Measurements from ENCODE around the gene FSTL4. TPM values are rescaled to one million over a fixed set of nuclear protein-coding genes. Genes with fewer than 3 reads are reported as not detected.

The FSTL4 gene
- total and polyA plus RNA-seq, 2 donors: 0.99 to 1.2 TPM

DNA sequence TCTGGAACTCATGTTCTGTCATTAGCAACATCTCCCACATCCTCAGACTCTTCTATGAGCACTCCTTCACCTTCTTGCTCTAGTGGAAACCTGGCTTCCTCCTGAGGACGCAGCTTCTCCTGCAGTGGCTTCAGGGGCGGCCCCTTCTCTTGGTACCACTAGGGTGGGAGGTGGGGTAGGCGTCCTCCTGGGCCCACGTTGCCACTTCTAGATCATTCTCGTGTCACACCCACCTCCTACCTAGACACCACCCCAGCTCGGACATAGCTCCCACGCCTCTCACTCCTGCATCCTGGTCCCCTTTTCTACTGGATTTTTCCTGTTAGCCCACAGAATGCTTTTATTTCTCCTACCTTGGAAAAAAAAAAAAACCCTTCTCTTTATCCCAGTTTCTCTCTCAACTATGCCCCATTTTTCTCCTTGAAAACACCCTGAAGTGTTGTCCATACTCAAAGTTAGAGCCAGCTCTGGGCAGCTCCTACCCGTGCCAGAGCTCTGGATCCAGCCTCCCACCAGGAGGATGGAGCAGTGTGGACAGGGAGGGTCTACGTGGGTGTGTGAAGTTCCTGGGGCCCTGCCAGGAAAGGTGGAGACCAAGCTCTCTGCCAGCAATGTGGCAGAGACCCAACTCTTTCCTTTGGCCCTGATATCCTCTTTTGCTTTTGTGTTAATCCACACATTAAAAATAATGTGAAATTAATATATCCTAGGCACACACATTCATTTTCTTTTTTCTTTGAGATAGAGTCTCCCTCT is 381.3 kb downstream of the FSTL4 start:
- WGBS: 85% methylated on average over 9 of the region's 9 CpGs
- no peaks in the 10 kb centered on the region for H3K27me3 ChIP-seq (ENCODE audit: control insufficient read depth in 2 of 2, insufficient read depth in 1 of 2, low read length in 1 of 2)
- peaks cover 0 to 3% of the 10 kb centered on the region in 2 donors for H3K9me3 ChIP-seq (ENCODE audit: control insufficient read depth in 2 of 2, insufficient read depth in 1 of 2, low read length in 1 of 2)
- no peak for DNase-seq (ENCODE audit: low read depth in 6 of 9, low spot score in 9 of 9)
- H3K36me3 ChIP-seq (ENCODE audit: control insufficient read depth in 2 of 2, insufficient read depth in 2 of 2, low read length in 1 of 2): no peaks in the 10 kb centered on the region
- no peak overlapping the region for H3K4me3 ChIP-seq (ENCODE audit: low read length in 2 of 2)
- no peaks in the 10 kb centered on the region for H3K4me1 ChIP-seq (ENCODE audit: control insufficient read depth in 2 of 2, insufficient read depth in 2 of 2, low read length in 2 of 2)
- H3K27ac ChIP-seq (ENCODE audit: low read depth in 1 of 2, low read length in 1 of 2): no peak overlapping the region

GRCh38 chr5:133229931-133230664 is 382.2 kb downstream of the FSTL4 start:
- no peak for DNase-seq (ENCODE audit: low read depth in 6 of 9, low spot score in 9 of 9)
- H3K9me3 ChIP-seq (ENCODE audit: control insufficient read depth in 2 of 2, insufficient read depth in 1 of 2, low read length in 1 of 2): peaks cover 0 to 3% of the 10 kb centered on the region in 2 donors
- H3K4me1 ChIP-seq (ENCODE audit: control insufficient read depth in 2 of 2, insufficient read depth in 2 of 2, low read length in 2 of 2): no peaks in the 10 kb centered on the region
- H3K27me3 ChIP-seq (ENCODE audit: control insufficient read depth in 2 of 2, insufficient read depth in 1 of 2, low read length in 1 of 2): no peaks in the 10 kb centered on the region
- no peaks in the 10 kb centered on the region for H3K36me3 ChIP-seq (ENCODE audit: control insufficient read depth in 2 of 2, insufficient read depth in 2 of 2, low read length in 1 of 2)
- no peak overlapping the region for H3K27ac ChIP-seq (ENCODE audit: low read depth in 1 of 2, low read length in 1 of 2)
- no peak overlapping the region for H3K4me3 ChIP-seq (ENCODE audit: low read length in 2 of 2)
- WGBS: 95% methylated on average over 8 of the region's 8 CpGs

DNA sequence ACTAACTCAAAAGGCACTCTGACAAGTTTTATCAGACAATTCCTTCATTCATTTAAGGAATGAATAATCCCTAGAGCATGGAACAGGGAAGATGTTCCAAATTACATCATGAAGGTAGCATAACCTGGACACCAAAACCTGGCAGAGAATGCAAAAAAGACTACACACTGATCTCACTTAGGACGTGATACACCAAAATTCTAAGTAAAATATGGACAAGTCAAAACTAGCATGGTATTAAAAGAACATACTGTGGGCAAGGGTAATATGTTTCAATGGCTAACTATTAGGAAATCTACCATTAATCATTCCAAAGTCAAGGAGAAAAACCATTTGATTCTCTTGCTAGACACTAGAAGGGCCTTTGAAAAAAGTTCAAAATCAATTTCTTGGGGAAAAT is 384.0 kb downstream of the FSTL4 start:
- H3K36me3 ChIP-seq (ENCODE audit: control insufficient read depth in 2 of 2, insufficient read depth in 2 of 2, low read length in 1 of 2): no peaks in the 10 kb centered on the region
- no peak for DNase-seq (ENCODE audit: low read depth in 6 of 9, low spot score in 9 of 9)
- no peak overlapping the region for H3K27ac ChIP-seq (ENCODE audit: low read depth in 1 of 2, low read length in 1 of 2)
- H3K27me3 ChIP-seq (ENCODE audit: control insufficient read depth in 2 of 2, insufficient read depth in 1 of 2, low read length in 1 of 2): no peaks in the 10 kb centered on the region
- H3K4me3 ChIP-seq (ENCODE audit: low read length in 2 of 2): no peak overlapping the region
- no peaks in the 10 kb centered on the region for H3K9me3 ChIP-seq (ENCODE audit: control insufficient read depth in 2 of 2, insufficient read depth in 1 of 2, low read length in 1 of 2)
- H3K4me1 ChIP-seq (ENCODE audit: control insufficient read depth in 2 of 2, insufficient read depth in 2 of 2, low read length in 2 of 2): no peaks in the 10 kb centered on the region
- WGBS: 98% methylated on average over 1 of the region's 1 CpG

- Histone ChIP-seq H3K4me3 (ENCODE audit: low read length in 2 of 2) (no peak overlapping the region), H3K9me3 (ENCODE audit: control insufficient read depth in 2 of 2, insufficient read depth in 1 of 2, low read length in 1 of 2) (no peaks in the 10 kb centered on the region), H3K27me3 (ENCODE audit: control insufficient read depth in 2 of 2, insufficient read depth in 1 of 2, low read length in 1 of 2) (no peaks in the 10 kb centered on the region), H3K27ac (ENCODE audit: low read depth in 1 of 2, low read length in 1 of 2) (no peak overlapping the region), H3K36me3 (ENCODE audit: control insufficient read depth in 2 of 2, insufficient read depth in 2 of 2, low read length in 1 of 2) (no peaks in the 10 kb centered on the region), H3K4me1 (ENCODE audit: control insufficient read depth in 2 of 2, insufficient read depth in 2 of 2, low read length in 2 of 2) (no peaks in the 10 kb centered on the region)
- DNase-seq (ENCODE audit: low read depth in 6 of 9, low spot score in 9 of 9): no peak
- 97% methylated on average over 6 of the region's 6 CpGs for WGBS
These were observed 384.4 kb downstream of the FSTL4 start for GRCh38 chr5:133227897-133228296.

GRCh38 chr5:133227082-133227481 is 385.3 kb downstream of the FSTL4 start:
- 85% methylated on average over 3 of the region's 3 CpGs for WGBS
- H3K4me1 ChIP-seq (ENCODE audit: control insufficient read depth in 2 of 2, insufficient read depth in 2 of 2, low read length in 2 of 2): no peaks in the 10 kb centered on the region
- H3K9me3 ChIP-seq (ENCODE audit: control insufficient read depth in 2 of 2, insufficient read depth in 1 of 2, low read length in 1 of 2): no peaks in the 10 kb centered on the region

GRCh38 chr5:133226186-133226585 is 386.2 kb downstream of the FSTL4 start:
- H3K9me3 ChIP-seq (ENCODE audit: control insufficient read depth in 2 of 2, insufficient read depth in 1 of 2, low read length in 1 of 2): no peaks in the 10 kb centered on the region
- 84% methylated on average over 1 of the region's 1 CpG for WGBS
- H3K36me3 ChIP-seq (ENCODE audit: control insufficient read depth in 2 of 2, insufficient read depth in 2 of 2, low read length in 1 of 2): no peaks in the 10 kb centered on the region
- no peaks in the 10 kb centered on the region for H3K27me3 ChIP-seq (ENCODE audit: control insufficient read depth in 2 of 2, insufficient read depth in 1 of 2, low read length in 1 of 2)
- no peaks in the 10 kb centered on the region for H3K4me1 ChIP-seq (ENCODE audit: control insufficient read depth in 2 of 2, insufficient read depth in 2 of 2, low read length in 2 of 2)
- H3K27ac ChIP-seq (ENCODE audit: low read depth in 1 of 2, low read length in 1 of 2): no peak overlapping the region
- no peak overlapping the region for H3K4me3 ChIP-seq (ENCODE audit: low read length in 2 of 2)
- DNase-seq (ENCODE audit: low read depth in 6 of 9, low spot score in 9 of 9): no peak

More at GRCh38 chr5:133227082-133227481, 385.3 kb downstream of the FSTL4 start:
- H3K36me3 ChIP-seq (ENCODE audit: control insufficient read depth in 2 of 2, insufficient read depth in 2 of 2, low read length in 1 of 2): no peaks in the 10 kb centered on the region
- no peak overlapping the region for H3K4me3 ChIP-seq (ENCODE audit: low read length in 2 of 2)
- DNase-seq (ENCODE audit: low read depth in 6 of 9, low spot score in 9 of 9): no peak
- no peak overlapping the region for H3K27ac ChIP-seq (ENCODE audit: low read depth in 1 of 2, low read length in 1 of 2)
- H3K27me3 ChIP-seq (ENCODE audit: control insufficient read depth in 2 of 2, insufficient read depth in 1 of 2, low read length in 1 of 2): no peaks in the 10 kb centered on the region

DNA sequence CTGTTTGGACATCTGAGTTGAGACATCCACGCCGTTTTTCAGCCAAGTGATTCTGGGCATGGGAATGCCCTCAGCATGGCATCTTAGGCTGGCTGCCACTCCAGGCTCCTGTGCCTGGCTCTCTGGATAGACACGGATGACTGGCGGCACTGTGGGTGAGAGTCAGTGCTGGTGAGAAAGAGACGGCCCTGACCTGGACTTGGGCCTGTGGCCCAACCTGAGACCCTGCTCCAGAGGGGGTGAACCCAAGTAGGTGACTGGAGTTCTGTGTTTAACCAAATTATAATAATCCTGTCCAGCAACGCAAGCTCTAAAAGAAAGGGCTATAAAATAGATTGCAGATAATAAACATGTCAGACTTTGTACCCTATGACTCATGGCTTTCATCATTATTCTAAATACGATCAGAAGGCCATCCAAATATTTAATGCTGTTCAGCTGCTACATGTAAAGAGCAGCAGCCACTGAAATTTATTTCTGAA is 386.6 kb downstream of the FSTL4 start:
- Histone ChIP-seq H3K4me1 (ENCODE audit: control insufficient read depth in 2 of 2, insufficient read depth in 2 of 2, low read length in 2 of 2) (no peaks in the 10 kb centered on the region), H3K9me3 (ENCODE audit: control insufficient read depth in 2 of 2, insufficient read depth in 1 of 2, low read length in 1 of 2) (no peaks in the 10 kb centered on the region), H3K27ac (ENCODE audit: low read depth in 1 of 2, low read length in 1 of 2) (no peak overlapping the region), H3K4me3 (ENCODE audit: low read length in 2 of 2) (no peak overlapping the region), H3K36me3 (ENCODE audit: control insufficient read depth in 2 of 2, insufficient read depth in 2 of 2, low read length in 1 of 2) (no peaks in the 10 kb centered on the region), H3K27me3 (ENCODE audit: control insufficient read depth in 2 of 2, insufficient read depth in 1 of 2, low read length in 1 of 2) (no peaks in the 10 kb centered on the region)
- 98% methylated on average over 7 of the region's 7 CpGs for WGBS
- no peak for DNase-seq (ENCODE audit: low read depth in 6 of 9, low spot score in 9 of 9)

DNA sequence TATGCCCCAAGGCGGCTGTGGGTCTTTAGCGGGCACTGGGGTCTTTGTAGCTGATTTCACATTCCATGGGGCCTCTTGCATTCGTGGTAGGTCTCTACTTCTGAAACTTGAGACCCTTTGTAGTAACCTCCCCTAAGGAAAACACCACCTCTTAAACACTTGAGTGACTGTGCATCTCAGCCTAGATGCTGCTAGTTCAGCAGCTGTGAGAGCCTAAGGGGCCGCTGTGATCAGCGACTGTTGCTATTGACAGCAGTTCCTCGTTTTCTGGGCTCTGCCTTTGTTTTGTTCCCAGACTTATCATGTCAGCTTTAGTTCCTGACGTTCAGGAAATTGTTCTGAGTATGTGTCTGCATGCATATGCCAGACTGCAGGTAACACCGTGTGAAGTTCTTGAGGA is 389.4 kb downstream of the FSTL4 start:
- DNase-seq (ENCODE audit: low read depth in 6 of 9, low spot score in 9 of 9): no peak
- Histone ChIP-seq H3K4me1 (ENCODE audit: control insufficient read depth in 2 of 2, insufficient read depth in 2 of 2, low read length in 2 of 2) (no peaks in the 10 kb centered on the region), H3K4me3 (ENCODE audit: low read length in 2 of 2) (no peak overlapping the region), H3K27me3 (ENCODE audit: control insufficient read depth in 2 of 2, insufficient read depth in 1 of 2, low read length in 1 of 2) (no peaks in the 10 kb centered on the region), H3K36me3 (ENCODE audit: control insufficient read depth in 2 of 2, insufficient read depth in 2 of 2, low read length in 1 of 2) (no peaks in the 10 kb centered on the region), H3K27ac (ENCODE audit: low read depth in 1 of 2, low read length in 1 of 2) (no peak overlapping the region), H3K9me3 (ENCODE audit: control insufficient read depth in 2 of 2, insufficient read depth in 1 of 2, low read length in 1 of 2) (no peaks in the 10 kb centered on the region)
- 59% methylated on average over 8 of the region's 8 CpGs for WGBS

DNA sequence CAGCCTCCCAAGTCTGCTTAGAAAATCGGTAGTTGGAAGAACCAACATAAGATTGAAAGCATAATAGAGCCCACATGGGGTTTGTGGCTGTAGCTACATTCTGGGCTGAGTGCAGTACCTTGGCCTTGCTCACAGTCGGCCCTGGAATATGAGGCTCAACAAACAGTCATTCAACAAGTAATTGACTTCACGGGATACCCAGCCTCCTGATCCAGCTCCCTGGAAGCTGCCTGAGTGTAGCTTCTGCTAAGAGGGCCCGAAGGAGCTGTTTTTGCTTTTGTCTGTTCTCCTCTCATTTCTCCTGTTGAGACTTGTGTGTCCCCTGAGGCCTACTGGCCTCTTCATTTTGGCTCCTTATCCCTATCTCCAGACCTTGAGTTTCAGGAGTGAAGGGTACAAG is 389.8 kb downstream of the FSTL4 start:
- no peaks in the 10 kb centered on the region for H3K4me1 ChIP-seq (ENCODE audit: control insufficient read depth in 2 of 2, insufficient read depth in 2 of 2, low read length in 2 of 2)
- no peak overlapping the region for H3K27ac ChIP-seq (ENCODE audit: low read depth in 1 of 2, low read length in 1 of 2)
- H3K9me3 ChIP-seq (ENCODE audit: control insufficient read depth in 2 of 2, insufficient read depth in 1 of 2, low read length in 1 of 2): no peaks in the 10 kb centered on the region
- no peak for DNase-seq (ENCODE audit: low read depth in 6 of 9, low spot score in 9 of 9)
- no peak overlapping the region for H3K4me3 ChIP-seq (ENCODE audit: low read length in 2 of 2)
- no peaks in the 10 kb centered on the region for H3K27me3 ChIP-seq (ENCODE audit: control insufficient read depth in 2 of 2, insufficient read depth in 1 of 2, low read length in 1 of 2)
- H3K36me3 ChIP-seq (ENCODE audit: control insufficient read depth in 2 of 2, insufficient read depth in 2 of 2, low read length in 1 of 2): no peaks in the 10 kb centered on the region
- WGBS: 94% methylated on average over 4 of the region's 4 CpGs

Data from thymus (tissue), 11 donors.